Activated CD4-positive, alpha-beta T cell treated with anti-CD3 and anti-CD28 coated beads, Interleukin-2, amount 50 U/mL, for 4 hours (primary cell): ENCODE data around the gene TRIM47.

ENCODE experiments used
- DNase-seq, 2 experiments: peaks; one replicate each; pipeline ENCODE4 v3.0.0-alpha.2; 2020

TRIM47 gene

DNA sequence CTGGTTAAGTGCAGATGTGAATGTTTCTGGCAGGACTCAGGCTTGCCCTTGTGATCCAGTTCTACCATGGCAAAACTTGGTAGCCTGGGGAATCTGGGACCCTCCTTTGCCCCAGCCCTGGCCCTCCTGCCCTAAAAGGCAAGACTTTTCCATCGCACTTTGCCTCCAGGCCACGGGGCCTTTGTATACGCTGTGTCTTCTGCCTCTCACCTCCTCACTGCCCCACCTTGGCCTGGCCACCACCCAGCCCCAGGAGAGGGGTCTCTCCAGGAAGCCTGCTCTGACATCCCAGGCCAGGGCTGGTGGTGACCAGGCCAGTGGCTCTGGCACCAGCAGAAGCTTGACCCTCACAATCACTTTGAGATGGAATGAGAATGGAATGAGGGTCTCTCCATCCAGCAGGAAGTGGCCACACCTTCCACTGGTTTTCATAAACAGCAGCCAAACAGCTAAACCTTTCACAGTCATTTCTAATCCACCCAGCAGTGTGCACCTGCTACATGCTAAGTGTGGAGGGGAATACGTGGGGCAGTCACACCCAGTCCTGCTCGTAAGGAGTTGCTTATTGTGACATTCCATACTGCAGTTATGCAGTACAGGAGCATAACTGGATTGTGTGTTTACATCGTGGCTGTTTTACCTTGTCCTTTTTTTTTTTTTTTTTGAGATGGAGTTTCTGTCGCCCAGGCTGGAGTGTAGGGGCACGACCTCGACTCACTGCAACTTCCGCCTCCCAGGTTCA, 27.9 kb upstream of the TRIM47 start:
- no peak for DNase-seq

GRCh38 chr17:75904749-75905521, 26.6 kb upstream of the TRIM47 start, which contains the start of gene MRPL38:
MRPL38 (minus strand) TSS chr17:75904884; CDS start chr17:75904875, 9 bp downstream.
- peak; percentile 86 to 87 for DNase-seq

DNA sequence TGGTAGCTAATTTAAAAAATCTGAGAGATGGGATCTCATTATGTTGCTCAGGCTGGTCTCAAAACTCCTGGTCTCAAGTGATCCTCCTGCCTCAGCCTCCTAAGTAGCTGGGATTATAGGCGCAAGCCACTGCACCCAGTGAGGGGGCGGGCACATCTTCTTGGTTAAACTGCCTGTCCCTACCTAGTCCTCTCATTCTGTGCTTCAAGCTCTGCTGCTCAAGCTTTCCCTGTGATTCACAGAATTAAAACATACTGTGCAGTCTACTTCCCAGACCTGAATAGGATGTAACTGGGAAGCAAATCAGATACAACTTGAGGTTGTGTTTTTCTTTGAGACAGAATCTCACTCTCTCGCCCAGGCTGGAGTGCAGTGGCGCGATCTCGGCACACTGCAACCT, 24.0 kb upstream of the TRIM47 start:
- DNase-seq, result no peak

DNA sequence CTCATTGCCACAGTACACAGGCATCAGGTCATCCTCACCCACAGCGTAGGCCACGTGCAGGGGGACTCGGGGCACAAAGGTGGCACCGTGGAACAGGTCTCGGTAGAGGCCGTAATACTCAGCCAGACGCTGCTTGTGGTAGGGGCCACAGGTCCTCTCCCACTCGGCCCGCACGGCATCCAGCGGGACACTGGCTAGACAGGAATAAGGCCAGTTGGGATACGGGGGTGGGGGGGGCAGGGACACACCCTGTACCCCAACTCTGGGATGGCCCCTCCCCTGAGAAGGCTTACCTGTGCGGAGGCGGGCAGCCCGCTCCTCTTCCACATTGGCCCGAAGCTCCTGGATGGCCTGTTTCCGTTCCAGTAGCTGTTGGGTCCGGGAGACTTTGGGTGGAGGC, 23.3 kb upstream of the TRIM47 start:
- no peak for DNase-seq

DNA sequence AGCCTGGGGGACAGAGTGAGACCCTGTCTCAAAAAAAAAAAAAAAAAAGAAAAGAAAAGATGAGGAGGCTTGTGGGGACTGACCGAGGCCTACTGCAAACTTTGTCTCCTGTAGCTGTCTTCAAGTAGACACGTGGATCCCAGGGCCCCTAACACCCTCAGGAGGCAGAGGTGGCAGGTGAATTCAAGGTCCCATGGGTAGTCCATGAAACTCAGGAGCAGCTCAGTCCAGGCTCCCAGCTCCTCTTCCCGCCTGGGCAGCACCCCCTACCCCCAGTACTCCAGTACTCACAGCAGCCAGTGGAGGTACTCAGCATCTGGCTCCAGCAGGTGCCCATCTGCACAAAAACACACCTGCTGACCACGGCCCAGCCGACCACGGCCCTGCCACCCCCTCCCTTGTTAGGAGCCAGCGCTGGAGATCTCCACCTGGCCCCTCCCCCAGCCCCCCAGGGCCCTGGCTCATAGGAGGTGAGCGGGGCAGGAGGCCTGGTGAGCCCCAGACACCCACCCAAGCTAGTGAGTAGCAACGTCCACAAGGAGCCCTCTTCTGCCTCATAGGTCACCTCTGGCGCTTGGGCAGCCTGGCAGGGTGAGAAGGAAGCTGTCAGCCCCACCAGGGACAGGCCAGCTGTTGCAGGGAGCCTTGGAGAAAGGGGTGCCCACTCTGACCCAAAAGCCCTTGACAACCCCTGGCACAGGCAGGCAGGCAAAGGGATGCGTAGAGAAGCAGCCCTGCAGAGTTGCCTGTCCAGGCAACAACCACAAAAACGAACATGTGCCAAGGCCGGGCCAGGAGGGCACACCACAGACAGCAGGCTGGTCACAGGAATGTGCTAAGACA, 22.5 kb upstream of the TRIM47 start:
- no peak for DNase-seq

- DNase-seq, result no peak
Observed at GRCh38 chr17:75899767-75900468, 21.5 kb upstream of the TRIM47 start.

GRCh38 chr17:75899353-75899752, 21.0 kb upstream of the TRIM47 start:
- DNase-seq, result no peak

DNA sequence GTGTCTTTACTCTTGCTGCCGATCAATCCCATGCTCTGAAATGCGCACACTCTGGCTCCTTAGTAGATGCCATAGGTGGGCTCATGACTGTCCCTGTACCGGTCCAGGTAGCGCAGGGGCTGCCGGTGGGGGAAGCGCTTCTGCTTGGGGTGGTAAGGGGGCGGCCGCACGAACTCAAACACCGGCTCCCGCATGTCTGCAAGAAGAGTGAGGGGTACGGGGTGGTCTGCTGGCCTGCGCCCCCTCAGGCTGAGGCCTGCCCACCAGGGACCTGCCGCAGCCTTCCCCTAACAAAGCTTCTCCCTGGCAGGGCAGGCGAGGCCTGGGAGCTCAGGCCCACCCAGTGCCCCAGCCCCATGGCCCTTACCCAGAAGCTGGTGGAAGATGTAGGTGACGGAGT, 20.4 kb upstream of the TRIM47 start:
- DNase-seq, result no peak

DNA sequence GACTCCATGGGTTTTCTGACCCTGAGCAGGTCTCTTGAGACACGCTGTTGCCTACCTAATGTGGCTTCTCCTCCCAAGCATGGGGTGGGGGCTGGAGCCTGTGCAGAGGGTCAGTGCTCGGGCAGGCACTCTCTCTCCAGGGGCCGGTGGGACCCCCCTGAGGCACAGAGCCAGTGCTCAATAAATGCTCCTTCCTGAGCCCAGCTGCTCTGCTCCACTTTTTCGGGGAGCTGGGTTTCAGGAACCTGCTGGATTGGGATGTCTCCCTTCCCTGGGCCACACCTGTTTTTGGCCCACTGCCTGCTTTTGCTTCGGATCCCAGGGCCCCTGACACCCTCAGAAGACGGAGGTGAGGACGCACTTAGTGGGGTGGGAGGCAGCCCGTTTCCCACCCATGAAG, 19.7 kb upstream of the TRIM47 start:
- DNase-seq, result no peak

DNA sequence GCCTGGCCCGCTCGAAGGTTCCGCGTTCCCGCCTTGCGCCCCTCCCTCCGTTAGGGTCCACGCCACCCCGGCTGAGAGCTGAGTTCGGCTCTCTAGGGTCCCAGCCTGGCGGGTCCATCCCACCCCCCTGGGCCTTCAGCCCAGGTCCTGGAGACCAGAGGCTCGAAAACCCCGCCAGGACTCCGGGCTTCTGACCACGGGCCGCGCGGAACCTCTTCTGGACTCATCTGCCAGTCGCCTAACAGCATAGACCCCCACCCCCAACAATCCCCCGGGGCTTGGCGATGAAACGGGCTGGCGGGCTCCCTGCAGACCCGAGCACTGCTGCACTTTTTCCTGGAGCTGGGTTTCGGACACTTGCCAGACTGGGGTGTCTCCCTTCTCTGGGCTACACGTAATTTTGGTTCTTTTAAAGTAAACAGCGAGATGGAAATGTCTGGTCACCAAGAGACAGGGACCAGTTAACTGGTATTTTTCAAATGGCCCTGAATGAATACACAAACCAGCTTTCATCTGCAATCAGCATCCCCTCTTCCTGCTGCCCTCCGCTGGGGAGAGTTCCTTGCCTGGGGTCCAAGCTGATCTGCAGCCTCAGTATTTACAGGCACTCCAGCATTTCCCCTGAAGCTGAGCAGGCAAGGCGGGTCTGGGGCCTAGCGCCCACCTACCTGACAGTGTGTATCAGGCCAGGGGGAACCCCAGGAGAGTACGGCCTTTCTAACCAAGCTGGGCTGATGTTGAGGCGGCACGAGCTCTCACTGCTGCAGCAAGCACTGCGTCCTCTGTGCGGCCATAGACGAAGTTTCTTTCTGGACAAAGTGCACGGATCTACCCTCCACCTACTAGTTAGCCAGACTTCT, 19.0 kb upstream of the TRIM47 start:
- DNase-seq, result no peak

GRCh38 chr17:75896415-75897159, 18.2 kb upstream of the TRIM47 start, which contains the start of gene TRIM65:
TRIM65 (minus strand) TSS chr17:75896951; CDS start chr17:75896937, 14 bp downstream.
- peak; percentile 70 to 74 for DNase-seq

DNA sequence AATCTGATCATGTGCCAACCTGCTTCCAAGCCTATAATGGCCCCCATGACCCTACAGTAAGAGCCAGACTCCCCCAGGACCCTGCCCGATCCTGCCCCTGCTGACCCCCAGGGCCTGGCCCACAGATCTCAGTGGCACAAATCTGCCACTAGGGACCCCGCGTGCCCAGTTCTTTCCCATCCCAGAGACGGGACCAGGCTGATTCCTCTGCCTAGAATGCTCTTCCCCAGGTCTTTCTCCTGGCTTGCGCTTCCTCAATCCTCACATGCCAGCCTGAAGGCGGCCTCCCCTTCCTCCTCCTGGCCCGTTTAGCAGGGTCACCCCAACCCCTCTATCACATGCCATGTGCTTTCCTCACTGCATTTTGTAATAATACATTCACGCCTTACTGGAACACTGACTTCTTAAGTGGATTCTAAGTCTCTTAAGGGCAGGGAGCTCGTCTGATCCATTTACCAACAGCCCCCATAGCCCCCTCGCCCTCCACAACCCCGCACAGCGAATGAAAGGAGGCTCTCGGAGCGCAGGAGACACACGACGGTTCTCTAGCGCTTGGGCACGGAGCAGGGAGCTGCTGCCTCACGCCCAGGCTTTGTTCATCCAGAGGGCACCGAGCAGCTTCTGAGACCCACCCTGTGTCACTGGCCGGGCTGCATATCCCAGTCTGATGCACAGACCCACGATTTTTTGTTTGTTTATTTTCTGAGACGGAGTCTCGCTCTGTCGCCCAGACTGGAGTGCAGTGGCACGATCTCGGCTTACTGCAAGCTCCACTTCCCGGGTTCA, 17.2 kb upstream of the TRIM47 start:
- no peak for DNase-seq

GRCh38 chr17:75894049-75894733, 15.8 kb upstream of the TRIM47 start:
- no peak for DNase-seq

GRCh38 chr17:75893305-75894048, 15.1 kb upstream of the TRIM47 start:
- no peak for DNase-seq

DNA sequence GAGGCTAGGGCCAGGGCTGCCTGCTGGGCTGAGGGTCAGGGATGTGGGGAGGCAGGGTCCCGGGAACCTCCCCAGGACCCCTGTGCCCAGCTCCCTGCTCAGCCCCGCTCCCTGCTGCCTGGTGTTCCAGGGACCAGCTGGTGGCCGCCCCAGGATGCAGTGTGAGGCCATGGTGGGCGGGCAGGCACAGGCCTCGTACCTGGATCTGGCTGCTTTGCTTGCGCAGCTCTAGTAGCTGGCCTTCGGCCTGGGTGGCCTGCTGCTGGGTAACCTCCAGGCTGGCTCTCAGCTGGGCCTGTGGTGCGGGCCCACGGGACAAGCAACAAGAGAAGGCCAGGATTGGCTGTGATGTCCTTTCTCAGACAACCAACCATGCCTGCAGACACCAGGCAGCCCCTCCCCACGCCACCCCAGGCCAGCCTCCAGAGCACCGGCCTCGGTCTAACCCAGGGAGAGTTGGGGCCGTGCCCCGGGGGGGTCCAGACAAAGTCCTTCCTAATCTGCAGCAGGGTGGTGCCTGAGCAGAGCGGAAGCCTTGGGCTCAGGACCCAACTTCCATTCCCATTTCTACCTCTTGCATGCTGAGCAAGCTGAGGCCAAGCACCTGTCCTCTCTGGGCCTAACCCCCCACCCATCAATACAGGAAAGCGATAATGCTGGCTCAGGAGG, 14.3 kb upstream of the TRIM47 start:
- DNase-seq, result no peak

DNA sequence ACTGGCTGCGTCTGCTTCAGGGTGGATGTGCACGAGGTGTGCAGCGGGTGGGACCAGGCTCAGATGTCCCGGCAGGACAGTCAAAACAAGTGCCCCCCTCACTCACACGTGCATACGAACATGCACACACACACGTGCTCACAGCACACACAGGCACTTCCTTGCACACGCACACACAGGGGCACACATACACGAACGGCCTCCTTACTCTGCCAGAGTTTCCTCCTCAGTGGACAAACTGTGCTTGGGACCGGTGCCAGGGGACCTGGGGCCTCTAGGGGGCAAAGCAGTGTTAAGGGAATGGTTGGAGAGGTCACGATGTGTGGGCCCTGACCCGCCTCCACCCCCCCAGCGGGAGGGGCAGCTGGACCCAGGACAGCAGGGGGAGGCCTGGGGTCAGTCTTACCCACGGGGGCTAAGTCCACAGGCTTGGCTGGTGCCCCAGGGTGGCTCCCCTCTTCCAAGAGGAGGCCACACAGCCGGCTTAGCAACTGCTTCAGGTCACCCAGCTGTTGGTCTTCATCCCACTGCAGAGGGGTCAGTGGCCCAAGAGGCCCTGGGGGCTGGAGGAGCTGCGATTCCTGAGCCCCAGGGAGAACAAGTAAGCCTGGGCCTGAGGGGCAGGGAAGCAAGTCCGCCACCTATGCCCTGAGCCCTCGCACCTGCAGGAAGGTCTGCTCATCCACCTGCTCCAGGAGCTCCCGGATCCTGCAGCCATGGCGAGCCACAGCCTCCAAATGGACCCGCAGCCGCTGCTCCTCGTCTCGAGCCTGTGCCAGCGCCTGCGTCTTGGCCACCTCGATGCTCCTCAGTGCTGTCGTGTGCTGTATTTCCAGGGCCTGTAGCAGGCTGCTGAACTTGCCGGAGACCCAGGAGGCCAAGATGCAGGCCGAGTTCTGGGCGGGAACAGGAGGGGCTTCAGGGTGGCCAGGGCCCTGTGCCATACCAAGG, 13.5 kb upstream of the TRIM47 start:
- DNase-seq, result no peak
